G401 (cell line): ENCODE measurements around the gene PPP2R1B. TPM values are rescaled to one million over a fixed set of nuclear protein-coding genes. Genes with fewer than 3 reads are reported as not detected.
A peak's percentile ranks its signal among the peaks of the same experiment; 100 is the strongest.
"Not testable (repeated sequence)": the region's sequence is repeated elsewhere in the genome, so short reads cannot be mapped to it uniquely, and the experiment has no call there.

Experiments
- DNase-seq: peaks from one replicate; pipeline ENCODE4 v3.0.0-alpha.2; 2015; ENCODE audit warnings: low spot score
- in situ Hi-C: cut with HindIII; loops from 2 replicates; pipeline ENCODE4 v1.10.0; 2016; ENCODE audit warnings: low sequenced_read_pairs, mixed read lengths
- total RNA-seq: library from RNA; depleted of rRNA; stranded (reverse); fragments of >200 nt; shearing (Covaris generic); gene quantifications from 2 replicates; pipeline ENCODE4 v1.2.3, GENCODE V29; 2014

PPP2R1B gene
- total RNA-seq, 1 experiment from 2014 or later, result 118 TPM

GRCh38 chr11:111731821-111732220, 34.4 kb downstream of the PPP2R1B start:
- in situ Hi-C loops, result no loop called here
- DNase-seq, result peak; percentile 36

- in situ Hi-C loops, result no loop called here
- peak; percentile 82 for DNase-seq
Observed at GRCh38 chr11:111730871-111731591, 35.2 kb downstream of the PPP2R1B start.

- in situ Hi-C loops, result no loop called here
- no peak for DNase-seq
Observed at GRCh38 chr11:111729831-111730311, 36.3 kb downstream of the PPP2R1B start.

DNA sequence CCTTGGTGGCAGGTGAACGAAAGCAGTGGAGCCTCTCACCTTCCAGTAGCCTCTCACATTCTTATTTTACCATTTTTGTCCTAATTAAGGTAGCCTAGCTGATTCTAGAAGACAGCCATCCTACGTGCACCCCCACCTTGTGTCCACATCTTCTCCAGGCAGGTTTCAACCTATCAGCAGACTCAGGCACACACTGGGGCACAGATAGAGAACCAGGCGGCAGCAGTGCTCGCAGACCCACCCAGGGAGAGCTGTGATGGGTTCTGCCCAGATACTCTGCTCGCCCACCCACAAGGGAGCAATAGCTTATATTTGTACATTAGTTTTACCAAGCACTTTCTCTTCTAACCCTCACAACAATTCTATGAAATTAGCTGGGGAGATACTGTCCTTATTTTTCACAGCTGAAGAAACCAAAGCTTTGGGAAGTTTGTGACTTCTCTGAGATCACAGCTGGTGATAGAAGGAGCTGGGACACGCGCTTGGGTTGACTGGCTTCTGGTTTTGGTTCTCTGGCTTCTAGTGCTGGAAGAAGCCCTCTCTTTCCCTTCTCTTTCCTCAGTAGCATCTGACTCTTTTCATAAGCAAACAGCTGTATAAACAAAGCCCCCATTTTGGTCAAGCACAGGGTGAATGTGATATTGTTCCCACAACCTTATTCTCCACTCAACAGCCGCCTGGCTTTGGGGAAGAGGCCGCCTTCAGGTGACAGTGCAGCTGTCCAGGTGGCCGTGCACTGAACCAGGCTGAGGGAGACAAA, 36.9 kb downstream of the PPP2R1B start:
- in situ Hi-C loops, result no loop called here
- no peak for DNase-seq

DNA sequence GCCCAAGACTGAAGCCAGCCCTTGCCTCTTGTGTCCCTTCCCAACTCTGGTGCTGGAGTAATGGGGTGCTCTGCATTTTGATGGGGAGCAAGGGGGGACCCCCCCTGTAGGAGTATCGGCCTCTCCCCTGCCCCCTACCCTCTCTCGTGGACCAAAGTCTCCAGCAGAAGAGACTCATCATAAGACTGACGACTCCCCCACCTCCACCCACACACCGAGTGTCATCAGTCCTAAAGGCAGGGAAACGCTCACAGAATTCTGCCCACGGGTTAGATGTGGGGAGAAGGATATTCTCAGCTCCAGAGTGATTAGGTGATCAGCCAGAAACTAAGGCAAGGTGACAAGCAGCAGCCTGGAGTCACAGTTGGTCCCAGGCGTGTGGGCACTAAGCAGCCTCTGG, 38.8 kb downstream of the PPP2R1B start:
- in situ Hi-C loops, result no loop called here
- no peak for DNase-seq

GRCh38 chr11:111726301-111726713, 39.9 kb downstream of the PPP2R1B start:
- no peak for DNase-seq
- in situ Hi-C loops, result no loop called here

- in situ Hi-C loops, result no loop called here
- no peak for DNase-seq
Observed at GRCh38 chr11:111725621-111726020, 40.6 kb downstream of the PPP2R1B start.

- no peak for DNase-seq
- in situ Hi-C loops, result no loop called here
Observed at GRCh38 chr11:111724615-111725129, 41.5 kb downstream of the PPP2R1B start.

GRCh38 chr11:111723595-111723994, 42.6 kb downstream of the PPP2R1B start:
- no peak for DNase-seq
- in situ Hi-C loops, result no loop called here

GRCh38 chr11:111722501-111722900, 43.7 kb downstream of the PPP2R1B start:
- in situ Hi-C loops, result no loop called here

DNA sequence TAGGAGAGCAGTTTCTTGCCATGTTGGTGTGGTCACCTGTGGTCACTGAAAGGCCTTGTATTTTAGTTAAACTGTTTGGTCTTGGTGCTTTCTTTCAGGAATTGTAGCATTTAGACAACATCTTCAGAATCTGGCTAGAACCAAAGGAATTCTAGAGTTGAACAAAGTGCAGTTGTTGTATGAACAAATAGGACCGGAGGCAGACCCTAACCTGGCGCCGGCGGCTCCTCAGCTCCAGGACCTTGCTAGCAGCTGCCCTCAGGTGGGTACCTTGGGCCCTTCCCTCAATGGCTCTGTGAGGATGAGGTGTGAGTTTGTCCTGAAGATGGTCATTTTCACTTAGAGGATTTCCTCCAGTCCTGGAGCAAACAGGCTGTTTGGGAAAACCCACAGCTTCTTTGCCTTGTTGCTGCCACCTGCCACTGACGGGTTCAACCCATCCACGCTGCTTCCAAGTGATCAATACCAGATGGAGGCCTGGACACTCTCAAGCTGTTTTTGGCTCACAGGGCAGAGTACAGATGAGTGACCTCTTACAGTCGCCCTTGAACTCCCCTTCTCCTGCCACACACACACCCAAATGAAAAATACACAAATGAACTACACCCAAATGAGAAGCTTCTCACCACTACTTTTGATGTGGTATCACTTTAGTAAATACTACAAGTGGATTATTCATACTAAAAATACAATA, 45.2 kb downstream of the PPP2R1B start:
- in situ Hi-C loops, result no loop called here
- no peak for DNase-seq

More at GRCh38 chr11:111722501-111722900, 43.7 kb downstream of the PPP2R1B start:
- DNase-seq, result no peak

- in situ Hi-C loops, result no loop called here
- no peak for DNase-seq
Observed at GRCh38 chr11:111719379-111719778, 46.8 kb downstream of the PPP2R1B start.

GRCh38 chr11:111718859-111719258, 47.3 kb downstream of the PPP2R1B start:
- in situ Hi-C loops, result no loop called here
- DNase-seq, result no peak

DNA sequence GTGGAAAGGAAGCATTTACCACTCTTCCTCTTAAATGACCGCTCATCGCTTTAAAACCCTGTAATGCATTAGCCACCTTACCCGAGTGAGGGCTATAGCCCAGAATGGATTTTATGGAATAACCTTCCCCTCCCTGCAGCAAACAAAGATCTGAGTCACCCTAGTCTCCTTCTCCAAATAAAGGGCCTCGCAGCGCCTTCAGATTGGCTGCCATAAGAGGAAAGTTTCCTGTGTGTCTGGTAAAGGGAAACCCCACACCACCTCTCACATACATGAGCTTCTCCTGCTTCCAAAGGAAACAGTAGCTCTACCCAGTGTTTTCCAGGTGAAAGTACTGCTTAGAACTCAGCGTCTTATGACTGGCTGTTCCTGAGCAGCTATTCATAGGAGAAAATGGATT, 47.8 kb downstream of the PPP2R1B start:
- in situ Hi-C loops, result no loop called here
- no peak for DNase-seq

DNA sequence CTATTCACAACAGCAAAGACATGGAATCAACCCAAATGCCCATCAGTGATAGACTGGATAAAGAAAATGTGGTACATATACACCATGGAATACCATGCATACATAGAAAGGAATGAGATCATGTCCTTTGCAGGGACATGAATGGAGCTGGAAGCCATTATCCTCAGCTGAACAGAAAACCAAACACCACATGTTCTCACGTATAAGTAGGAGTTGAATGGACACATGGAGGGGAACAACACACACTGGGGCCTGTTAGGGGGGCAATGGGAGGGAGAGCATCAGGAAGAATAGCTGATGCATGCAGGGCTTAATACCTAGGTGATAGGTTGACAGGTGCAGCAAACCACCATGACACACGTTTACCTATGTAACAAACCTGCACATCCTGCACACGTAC, 48.5 kb downstream of the PPP2R1B start:
- in situ Hi-C loops, DNase-seq: not testable (repeated sequence)

- DNase-seq, result peak; percentile 39
- in situ Hi-C loops, result no loop called here
Observed at GRCh38 chr11:111715142-111715816, 50.9 kb downstream of the PPP2R1B start.

DNA sequence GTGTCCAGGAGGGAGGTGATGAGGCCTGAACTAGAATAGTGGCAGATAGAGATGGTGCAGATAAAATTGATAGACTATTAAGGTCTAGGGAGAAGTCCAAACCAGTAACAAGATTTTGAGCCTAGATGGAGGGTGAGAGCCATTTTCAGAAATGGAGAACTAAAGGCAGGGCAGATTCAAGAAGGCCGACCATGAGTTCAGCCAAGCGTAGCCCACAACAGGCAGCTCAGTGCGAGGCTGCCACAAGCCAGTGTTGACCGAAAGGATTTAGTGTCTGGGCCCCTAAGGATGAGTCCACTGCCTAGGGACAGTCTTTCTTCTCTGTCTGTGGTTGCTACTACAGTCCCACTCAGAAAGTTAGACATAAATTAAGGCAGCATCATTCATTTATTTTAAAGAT, 51.7 kb downstream of the PPP2R1B start:
- no peak for DNase-seq
- in situ Hi-C loops, result no loop called here

GRCh38 chr11:111707691-111708067, 58.5 kb downstream of the PPP2R1B start:
- in situ Hi-C loops, result no loop called here
- DNase-seq, result no peak

GRCh38 chr11:111707039-111707690, 59.0 kb downstream of the PPP2R1B start:
- in situ Hi-C loops, result no loop called here
- no peak for DNase-seq
